Thyroid gland (tissue), 4 donors: Measurements from ENCODE around the gene MARK2. TPM values are rescaled to one million over a fixed set of nuclear protein-coding genes. Genes with fewer than 3 reads are reported as not detected.

Experiments
- DNase-seq, 2 donors: peaks; one replicate each; pipeline ENCODE4 v3.0.0-alpha.2; 2019
- H3K27ac ChIP-seq, 3 donors: fragments of 200-600 bp; sonication (generic); 1 replicate in 2 of 3; 2 replicates in 1 of 3; pipeline ENCODE4 v1.5.1; 2016 to 2019; ENCODE audit warnings: mild to moderate bottlenecking in 1 of 3, moderate library complexity in 1 of 3
- H3K27me3 ChIP-seq: fragments of 200-600 bp; sonication (generic); one replicate; pipeline ENCODE4 v1.5.1; 2019
- H3K36me3 ChIP-seq, 2 donors: fragments of 200-600 bp; sonication (generic); one replicate each; pipeline ENCODE4 v1.5.1; 2016 to 2019
- H3K4me1 ChIP-seq, 2 donors: fragments of 200-600 bp; sonication (generic); one replicate each; pipeline ENCODE4 v1.5.1; 2017 to 2019
- H3K4me3 ChIP-seq, 3 donors: fragments of 200-600 bp; sonication (generic); replicated peaks in 1 of 3; 1 replicate in 2 of 3; 2 replicates in 1 of 3; pipeline ENCODE4 v1.5.1; 2016; ENCODE audit warnings: mild to moderate bottlenecking in 1 of 3
- H3K9me3 ChIP-seq: fragments of 200-600 bp; sonication (generic); one replicate; pipeline ENCODE4 v1.5.1; 2017
- CTCF ChIP-seq, 6 experiments: fragments of 200-600 bp in 3 of 6; fragments of 450-650 bp in 3 of 6; sonication (generic) in 3 of 6; IDR thresholded peaks; one replicate each; pipeline ENCODE4 v1.5.1; 2016 to 2019; ENCODE audit warnings: antibody characterized with exemption in 6 of 6, mild to moderate bottlenecking in 2 of 6, inconsistent platforms in 1 of 6, moderate library complexity in 1 of 6
- POLR2A ChIP-seq, 2 donors: fragments of 450-650 bp; IDR thresholded peaks; one replicate each; pipeline ENCODE4 v1.6.1; 2017; ENCODE audit warnings: antibody characterized with exemption in 2 of 2, mild to moderate bottlenecking in 2 of 2, moderate library complexity in 1 of 2
- WGBS, 2 donors: methylation state at CpG; one replicate each; pipeline ENCODE4 v1.1.5; 2017; 5-methylcytosine and 5-hydroxymethylcytosine counted together
- intact Hi-C: fragments of 100-400 bp; cut with DNase I; formaldehyde crosslinking; loops from one replicate; pipeline ENCODE4 v1.15.1; 2023
- total RNA-seq, 4 donors: library from RNA; depleted of rRNA; stranded (reverse); fragments of >200 nt; gene quantifications; one replicate each; pipeline ENCODE4 v1.2.3, GENCODE V29; 2016

MARK2 gene
- total RNA-seq, 4 donors from 2014 or later, result 28.2 to 57.7 (median 48.6) TPM

- Histone ChIP-seq H3K9me3 (no peaks in the 10 kb centered on the region), H3K27ac (peak overlapping the region; percentile 58 to 75 (median 74)), H3K4me3 (no peak overlapping the region), H3K4me1 (peaks cover 80 to 87% of the 10 kb centered on the region in 2 donors), H3K27me3 (no peaks in the 10 kb centered on the region), H3K36me3 (no peaks in the 10 kb centered on the region)
- 7 to 8% methylated on average over 11 of the region's 11 CpGs for WGBS, 2 donors
- TF ChIP-seq CTCF (IDR thresholded peaks at IDR 0.05), result peak in 5 of 6 experiments; percentile 17 to 77 (median 74)
- peak in 1 of 2 donors; percentile 68 for TF ChIP-seq POLR2A (IDR thresholded peaks at IDR 0.05)
- intact Hi-C loops, result no loop called here
- DNase-seq, result peak; percentile 91 to 93
Observed at GRCh38 chr11:63871962-63872799, 33.3 kb downstream of the MARK2 start.

GRCh38 chr11:63872800-63873197, 33.9 kb downstream of the MARK2 start:
- TF ChIP-seq POLR2A (IDR thresholded peaks at IDR 0.05), result no peak
- H3K36me3 ChIP-seq, result no peaks in the 10 kb centered on the region
- peak overlapping the region; percentile 58 to 75 (median 74) for H3K27ac ChIP-seq
- peaks cover 80 to 84% of the 10 kb centered on the region in 2 donors for H3K4me1 ChIP-seq
- intact Hi-C loops, result no loop called here
- DNase-seq, result peak; percentile 76
- no peak overlapping the region for H3K4me3 ChIP-seq
- no peaks in the 10 kb centered on the region for H3K27me3 ChIP-seq
- no peaks in the 10 kb centered on the region for H3K9me3 ChIP-seq
- 33% methylated on average over 3 to 5 of the region's 5 CpGs for WGBS, 2 donors

GRCh38 chr11:63873311-63873710, 34.4 kb downstream of the MARK2 start:
- DNase-seq, result peak; percentile 35 to 38
- no peaks in the 10 kb centered on the region for H3K9me3 ChIP-seq
- WGBS, 2 donors, result 22 to 39% methylated on average over 5 of the region's 5 CpGs
- no peak for TF ChIP-seq CTCF (IDR thresholded peaks at IDR 0.05)
- TF ChIP-seq POLR2A (IDR thresholded peaks at IDR 0.05), result no peak
- intact Hi-C loops, result no loop called here
- peaks cover 80 to 81% of the 10 kb centered on the region in 2 donors for H3K4me1 ChIP-seq
- H3K4me3 ChIP-seq, result no peak overlapping the region
- H3K27me3 ChIP-seq, result no peaks in the 10 kb centered on the region
- peak overlapping the region; percentile 58 to 75 (median 74) for H3K27ac ChIP-seq
- H3K36me3 ChIP-seq, result no peaks in the 10 kb centered on the region

- peak; percentile 58 to 60 for DNase-seq
- Histone ChIP-seq H3K27me3 (no peaks in the 10 kb centered on the region), H3K4me1 (peaks cover 72 to 77% of the 10 kb centered on the region in 2 donors), H3K27ac (peak overlapping the region; percentile 58 to 75 (median 74)), H3K9me3 (no peaks in the 10 kb centered on the region), H3K36me3 (no peaks in the 10 kb centered on the region), H3K4me3 (no peak overlapping the region)
- TF ChIP-seq POLR2A (IDR thresholded peaks at IDR 0.05) (no peak), CTCF (IDR thresholded peaks at IDR 0.05) (no peak)
- 35 to 45% methylated on average over 6 of the region's 6 CpGs for WGBS, 2 donors
- intact Hi-C loops, result no loop called here
Observed at GRCh38 chr11:63874511-63874910, 35.6 kb downstream of the MARK2 start.

GRCh38 chr11:63875506-63876065, 36.7 kb downstream of the MARK2 start:
- H3K27ac ChIP-seq, result peak overlapping the region in 2 of 3 donors; percentile 58 to 75
- WGBS, 2 donors, result 93 to 94% methylated on average over 7 to 8 of the region's 8 CpGs
- no peak for DNase-seq
- no peaks in the 10 kb centered on the region for H3K36me3 ChIP-seq
- H3K4me1 ChIP-seq, result peaks cover 72 to 77% of the 10 kb centered on the region in 2 donors
- H3K9me3 ChIP-seq, result no peaks in the 10 kb centered on the region
- TF ChIP-seq POLR2A (IDR thresholded peaks at IDR 0.05) (no peak), CTCF (IDR thresholded peaks at IDR 0.05) (no peak)
- H3K4me3 ChIP-seq, result no peak overlapping the region
- intact Hi-C loops, result no loop called here
- H3K27me3 ChIP-seq, result no peaks in the 10 kb centered on the region
